ENCODE data around the gene SERPINA6.
"Not testable (repeated sequence)": the region's sequence is repeated elsewhere in the genome, so short reads cannot be mapped to it uniquely, and the experiment has no call there.

The SERPINA6 gene

GRCh38 chr14:94306047-94306978, 16.8 kb downstream of the SERPINA6 start:
- no peak for TF ChIP-seq CTCF (IDR thresholded peaks at IDR 0.05; ENCODE audit: borderline replicate concordance, control extremely low read depth, extremely low read depth, insufficient read depth, missing control alignments)
- in situ Hi-C loops (cut with MboI; ENCODE audit: low sequenced_read_pairs, unreplicated experiment) = no loop called here
- DNase-seq (ENCODE audit: low spot score) = no peak

GRCh38 chr14:94305620-94306019, 17.5 kb downstream of the SERPINA6 start:
- DNase-seq (ENCODE audit: low spot score) = no peak
- in situ Hi-C loops (cut with MboI; ENCODE audit: low sequenced_read_pairs, unreplicated experiment) = no loop called here
- TF ChIP-seq CTCF (IDR thresholded peaks at IDR 0.05; ENCODE audit: borderline replicate concordance, control extremely low read depth, extremely low read depth, insufficient read depth, missing control alignments) = no peak

- in situ Hi-C loops (cut with MboI; ENCODE audit: low sequenced_read_pairs, unreplicated experiment) = no loop called here
- DNase-seq (ENCODE audit: low spot score) = no peak
- TF ChIP-seq CTCF (IDR thresholded peaks at IDR 0.05; ENCODE audit: borderline replicate concordance, control extremely low read depth, extremely low read depth, insufficient read depth, missing control alignments) = no peak
Observed at GRCh38 chr14:94304243-94304642, 18.9 kb downstream of the SERPINA6 start.

- TF ChIP-seq CTCF (IDR thresholded peaks at IDR 0.05; ENCODE audit: borderline replicate concordance, control extremely low read depth, extremely low read depth, insufficient read depth, missing control alignments) = no peak
- no peak for DNase-seq (ENCODE audit: low spot score)
- in situ Hi-C loops (cut with MboI; ENCODE audit: low sequenced_read_pairs, unreplicated experiment) = no loop called here
Observed at GRCh38 chr14:94303111-94303510, 20.0 kb downstream of the SERPINA6 start.

GRCh38 chr14:94298130-94298529, 25.0 kb downstream of the SERPINA6 start:
- in situ Hi-C loops (cut with MboI; ENCODE audit: low sequenced_read_pairs, unreplicated experiment) = no loop called here
- no peak for DNase-seq (ENCODE audit: low spot score)
- no peak for TF ChIP-seq CTCF (IDR thresholded peaks at IDR 0.05; ENCODE audit: borderline replicate concordance, control extremely low read depth, extremely low read depth, insufficient read depth, missing control alignments)

- DNase-seq (ENCODE audit: low spot score); in situ Hi-C loops (cut with MboI; ENCODE audit: low sequenced_read_pairs, unreplicated experiment): not testable (repeated sequence)
Observed at GRCh38 chr14:94296181-94296545, 27.0 kb downstream of the SERPINA6 start.

- TF ChIP-seq CTCF (IDR thresholded peaks at IDR 0.05; ENCODE audit: borderline replicate concordance, control extremely low read depth, extremely low read depth, insufficient read depth, missing control alignments) = no peak
- in situ Hi-C loops (cut with MboI; ENCODE audit: low sequenced_read_pairs, unreplicated experiment) = no loop called here
- no peak for DNase-seq (ENCODE audit: low spot score)
Observed at GRCh38 chr14:94295360-94296180, 27.6 kb downstream of the SERPINA6 start.
